Astrocyte of the cerebellum (primary cell): ENCODE data around the gene MAVS.

ENCODE experiments used
- DNase-seq: peaks from one replicate; pipeline ENCODE4 v3.0.0-alpha.2; 2011; ENCODE audit warnings: low read depth
- H3K4me3 ChIP-seq: 2 replicates; pipeline ENCODE4 v1.5.1; 2011; ENCODE audit warnings: mild to moderate bottlenecking, low read depth, low read length, moderate library complexity
- CTCF ChIP-seq: IDR thresholded peaks from 2 replicates; pipeline ENCODE4 v1.5.1; 2012; ENCODE audit warnings: low read length, low read depth, moderate library complexity, mild to moderate bottlenecking; ENCODE audit errors: missing control alignments
- in situ Hi-C: cut with HindIII; loops from 2 replicates; pipeline ENCODE4 v1.10.0; 2017; ENCODE audit warnings: low sequenced_read_pairs

The MAVS gene

GRCh38 chr20:3820048-3820900 is 26.4 kb upstream of the MAVS start, which contains the start of gene AP5S1:
AP5S1 (plus strand) TSS chr20:3820547; CDS start chr20:3822118, 1,571 bp downstream.
- peak; percentile 89 for DNase-seq
- TF ChIP-seq CTCF = peak; percentile 89
- H3K4me3 ChIP-seq = peak within 1 kb of the TSS; percentile 56
- in situ Hi-C loops = no loop called here

- in situ Hi-C loops = no loop called here
- DNase-seq = no peak
- no peak for TF ChIP-seq CTCF
- peak overlapping the region; percentile 56 for H3K4me3 ChIP-seq
Measured at GRCh38 chr20:3820901-3821727, 25.5 kb upstream of the MAVS start.

GRCh38 chr20:3821996-3822395 is 24.6 kb upstream of the MAVS start:
- no peak for DNase-seq
- H3K4me3 ChIP-seq = no peak overlapping the region
- in situ Hi-C loops = no loop called here
- no peak for TF ChIP-seq CTCF

- TF ChIP-seq CTCF = no peak
- no peak overlapping the region for H3K4me3 ChIP-seq
- no peak for DNase-seq
- in situ Hi-C loops = no loop called here
Measured at GRCh38 chr20:3823881-3824280, 22.8 kb upstream of the MAVS start.

- no peak for DNase-seq
- no peak overlapping the region for H3K4me3 ChIP-seq
- in situ Hi-C loops = no loop called here
- TF ChIP-seq CTCF = no peak
Measured at GRCh38 chr20:3825526-3825925, 21.1 kb upstream of the MAVS start.

GRCh38 chr20:3826420-3826819 is 20.2 kb upstream of the MAVS start:
- no peak for DNase-seq
- H3K4me3 ChIP-seq = no peak overlapping the region
- in situ Hi-C loops = no loop called here
- TF ChIP-seq CTCF = no peak
